HepG2 (cell line): ENCODE results near the gene STK36. TPM values are rescaled to one million over a fixed set of nuclear protein-coding genes. Genes with fewer than 3 reads are reported as not detected.

Experiments
- GABPA ChIP-seq, 2 experiments: IDR thresholded peaks; 2 replicates each; pipeline ENCODE4 v1.6.1; 2011 to 2016; ENCODE audit warnings: low read depth in 2 of 2, low read length in 1 of 2, missing biosample characterization in 1 of 2, missing genetic modification characterization in 1 of 2
- HHEX ChIP-seq: IDR thresholded peaks from 2 replicates; pipeline ENCODE4 v1.6.1; 2016; ENCODE audit warnings: control low read depth
- SRSF4 ChIP-seq: fragments of 200-400 bp; formaldehyde crosslinking; IDR thresholded peaks from one replicate; pipeline ENCODE4 v1.6.1; 2018; ENCODE audit warnings: mild to moderate bottlenecking, low read depth, low read length, moderate library complexity; ENCODE audit not compliant: poor library complexity, severe bottlenecking
- TFDP2 ChIP-seq: sonication (generic); formaldehyde crosslinking; IDR thresholded peaks from 2 replicates; pipeline ENCODE4 v1.4.0; 2020; ENCODE audit warnings: missing genetic modification reagents
- ZNF550 ChIP-seq: sonication (generic); formaldehyde crosslinking; IDR thresholded peaks from 2 replicates; pipeline ENCODE4 v1.4.0; 2020; ENCODE audit warnings: mild to moderate bottlenecking, missing genetic modification reagents, borderline replicate concordance
- ZNF569 ChIP-seq: sonication (generic); formaldehyde crosslinking; IDR thresholded peaks from 2 replicates; pipeline ENCODE4 v1.5.0; 2020; ENCODE audit warnings: mild to moderate bottlenecking, missing genetic modification reagents, moderate library complexity, borderline replicate concordance
- ZNF691 ChIP-seq: sonication (generic); formaldehyde crosslinking; IDR thresholded peaks from 2 replicates; pipeline ENCODE4 v1.4.0; 2020; ENCODE audit warnings: missing genetic modification reagents, low read depth, mild to moderate bottlenecking, borderline replicate concordance
- polyA plus RNA-seq, 8 experiments: library from polyadenylated mRNA; depleted of rRNA in 3 of 8; stranded (reverse) in 7 of 8; unstranded in 1 of 8; fragments of >200 nt; fragmentation: Illumina TruSeq in 4 of 8; extraction: Trizol in 4 of 8; gene quantifications; 2 replicates each; pipeline versions ENCODE4 v1.2.1 to v1.2.3, GENCODE V29; 2011 to 2016; ENCODE audit warnings: low read depth in 4 of 8, missing spikeins in 1 of 8, mixed read lengths in 1 of 8; ENCODE audit not compliant: insufficient read depth in 1 of 8
- total RNA-seq, 5 experiments: library from RNA; depleted of rRNA; stranded (reverse); fragments of >200 nt; fragmentation: Illumina TruSeq; extraction: Trizol; gene quantifications; 2 replicates each; pipeline ENCODE4 v1.2.3, GENCODE V29; 2016; ENCODE audit warnings: low read depth in 1 of 5
- TF ChIP-seq, protein P1 (sequence below): sonication (generic); formaldehyde crosslinking; IDR thresholded peaks from 2 replicates; pipeline ENCODE4 v1.8.1; 2023; ENCODE audit warnings: missing genetic modification reagents, mild to moderate bottlenecking, borderline replicate concordance
- TF ChIP-seq, protein P2 (sequence below): sonication (generic); formaldehyde crosslinking; IDR thresholded peaks from 2 replicates; pipeline ENCODE4 v1.5.1; 2020; ENCODE audit warnings: mild to moderate bottlenecking, missing genetic modification reagents, moderate library complexity
- TF ChIP-seq, protein P3 (sequence below), 2 experiments: fragments of 450-650 bp in 1 of 2; sonication (generic) in 1 of 2; formaldehyde crosslinking in 1 of 2; IDR thresholded peaks; 2 replicates each; pipeline versions ENCODE4 v1.6.1 to v1.8.0; 2016 to 2022; ENCODE audit warnings: antibody characterized with exemption in 1 of 2, mild to moderate bottlenecking in 1 of 2, missing genetic modification reagents in 1 of 2

The STK36 gene
- total and polyA plus RNA-seq, 2 of the 13 experiments (the other 11 are each of a cell fraction or from before 2014, with no cell fraction given): 45.9 to 83.5 TPM

DNA sequence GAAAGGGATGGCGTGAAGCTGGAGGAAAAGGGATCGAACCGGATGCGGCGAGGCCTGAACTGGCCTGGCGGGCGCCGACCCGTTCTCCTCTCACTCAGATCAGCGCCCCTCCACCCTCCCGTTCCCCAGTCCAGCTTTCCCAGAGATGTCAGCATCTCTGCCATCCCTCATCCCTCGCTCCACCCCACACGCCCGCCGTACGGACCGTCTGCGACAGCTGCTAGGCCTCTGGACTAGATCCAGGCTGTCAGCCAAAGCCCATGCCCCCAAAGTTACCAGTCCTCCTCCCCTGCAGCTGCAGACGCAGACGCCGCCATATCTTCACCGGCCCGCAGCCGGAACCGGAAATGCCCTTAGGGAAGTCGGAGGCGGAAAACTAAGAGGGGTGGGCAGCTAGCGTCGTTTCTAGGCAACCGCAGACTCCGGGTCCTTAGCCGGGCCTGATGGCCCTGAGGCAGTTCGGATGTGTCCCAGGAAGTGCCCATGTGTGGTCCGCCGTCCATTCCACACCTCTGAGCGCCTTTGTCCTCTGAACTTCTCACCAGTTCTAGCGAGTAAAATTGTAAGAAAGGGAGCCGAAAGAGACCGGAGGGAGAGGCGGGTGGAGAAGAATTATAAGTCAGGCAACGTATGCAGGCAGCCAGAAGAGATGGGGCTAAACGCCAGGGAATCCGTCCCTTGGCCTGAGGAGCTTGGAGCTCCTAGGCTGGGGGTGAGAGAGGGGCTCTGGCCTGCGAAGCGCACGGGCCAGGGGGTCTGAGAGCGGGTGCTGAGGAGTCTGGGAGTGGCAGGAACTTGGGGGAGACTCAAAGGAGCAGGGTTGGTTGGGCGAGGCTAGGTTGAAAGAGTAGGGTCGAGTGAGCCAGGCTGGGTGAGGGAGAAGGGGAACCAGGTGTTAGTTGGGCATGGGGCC lies at the start of gene STK36, which contains the start of gene RNF25 (continued):
- TF ChIP-seq ZNF691 (CRISPR knock-in tag) (peak; percentile 66; the same call in 1 of the 2 replicates), ZNF550 (CRISPR knock-in tag) (peak; percentile 88; the same call in 1 of the 2 replicates), SRSF4 (no peak), GABPA (IDR thresholded peaks at IDR 0.05; ENCODE audit: low read depth, low read length) (peak; percentile 91), GABPA (CRISPR knock-in tag; IDR thresholded peaks at IDR 0.05; ENCODE audit: low read depth) (peak; percentile 99), ZNF569 (no peak), HHEX (CRISPR knock-in tag) (no peak), TFDP2 (CRISPR knock-in tag) (no peak)
- TF ChIP-seq, protein P1, sequence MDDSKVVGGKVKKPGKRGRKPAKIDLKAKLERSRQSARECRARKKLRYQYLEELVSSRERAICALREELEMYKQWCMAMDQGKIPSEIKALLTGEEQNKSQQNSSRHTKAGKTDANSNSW (CRISPR knock-in tag): no peak
- TF ChIP-seq, protein P2, sequence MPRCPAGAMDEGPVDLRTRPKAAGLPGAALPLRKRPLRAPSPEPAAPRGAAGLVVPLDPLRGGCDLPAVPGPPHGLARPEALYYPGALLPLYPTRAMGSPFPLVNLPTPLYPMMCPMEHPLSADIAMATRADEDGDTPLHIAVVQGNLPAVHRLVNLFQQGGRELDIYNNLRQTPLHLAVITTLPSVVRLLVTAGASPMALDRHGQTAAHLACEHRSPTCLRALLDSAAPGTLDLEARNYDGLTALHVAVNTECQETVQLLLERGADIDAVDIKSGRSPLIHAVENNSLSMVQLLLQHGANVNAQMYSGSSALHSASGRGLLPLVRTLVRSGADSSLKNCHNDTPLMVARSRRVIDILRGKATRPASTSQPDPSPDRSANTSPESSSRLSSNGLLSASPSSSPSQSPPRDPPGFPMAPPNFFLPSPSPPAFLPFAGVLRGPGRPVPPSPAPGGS (CRISPR knock-in tag): no peak
- TF ChIP-seq, protein P3, sequence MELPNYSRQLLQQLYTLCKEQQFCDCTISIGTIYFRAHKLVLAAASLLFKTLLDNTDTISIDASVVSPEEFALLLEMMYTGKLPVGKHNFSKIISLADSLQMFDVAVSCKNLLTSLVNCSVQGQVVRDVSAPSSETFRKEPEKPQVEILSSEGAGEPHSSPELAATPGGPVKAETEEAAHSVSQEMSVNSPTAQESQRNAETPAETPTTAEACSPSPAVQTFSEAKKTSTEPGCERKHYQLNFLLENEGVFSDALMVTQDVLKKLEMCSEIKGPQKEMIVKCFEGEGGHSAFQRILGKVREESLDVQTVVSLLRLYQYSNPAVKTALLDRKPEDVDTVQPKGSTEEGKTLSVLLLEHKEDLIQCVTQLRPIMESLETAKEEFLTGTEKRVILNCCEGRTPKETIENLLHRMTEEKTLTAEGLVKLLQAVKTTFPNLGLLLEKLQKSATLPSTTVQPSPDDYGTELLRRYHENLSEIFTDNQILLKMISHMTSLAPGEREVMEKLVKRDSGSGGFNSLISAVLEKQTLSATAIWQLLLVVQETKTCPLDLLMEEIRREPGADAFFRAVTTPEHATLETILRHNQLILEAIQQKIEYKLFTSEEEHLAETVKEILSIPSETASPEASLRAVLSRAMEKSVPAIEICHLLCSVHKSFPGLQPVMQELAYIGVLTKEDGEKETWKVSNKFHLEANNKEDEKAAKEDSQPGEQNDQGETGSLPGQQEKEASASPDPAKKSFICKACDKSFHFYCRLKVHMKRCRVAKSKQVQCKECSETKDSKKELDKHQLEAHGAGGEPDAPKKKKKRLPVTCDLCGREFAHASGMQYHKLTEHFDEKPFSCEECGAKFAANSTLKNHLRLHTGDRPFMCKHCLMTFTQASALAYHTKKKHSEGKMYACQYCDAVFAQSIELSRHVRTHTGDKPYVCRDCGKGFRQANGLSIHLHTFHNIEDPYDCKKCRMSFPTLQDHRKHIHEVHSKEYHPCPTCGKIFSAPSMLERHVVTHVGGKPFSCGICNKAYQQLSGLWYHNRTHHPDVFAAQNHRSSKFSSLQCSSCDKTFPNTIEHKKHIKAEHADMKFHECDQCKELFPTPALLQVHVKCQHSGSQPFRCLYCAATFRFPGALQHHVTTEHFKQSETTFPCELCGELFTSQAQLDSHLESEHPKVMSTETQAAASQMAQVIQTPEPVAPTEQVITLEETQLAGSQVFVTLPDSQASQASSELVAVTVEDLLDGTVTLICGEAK (IDR thresholded peaks at IDR 0.05): peak; percentile 94
- TF ChIP-seq, protein P3 (CRISPR knock-in tag; IDR thresholded peaks at IDR 0.05): no peak
